GM10248 (cell line): ENCODE results near the gene C10orf105.
A peak's percentile ranks its signal among the peaks of the same experiment; 100 is the strongest.

ENCODE experiments used
- CTCF ChIA-PET: fragments of 300-600 bp; sonication (Branson Sonifier 250); formaldehyde crosslinking; extraction: SDS; loops from one replicate; lab custom pipeline; 2021; ENCODE audit warnings: antibody characterized with exemption; lab: Yijun Ruan, JAX
- POLR2A ChIA-PET: fragments of 350-650 bp; sonication (Branson Sonifier 250); formaldehyde crosslinking; extraction: SDS; loops from one replicate; lab custom pipeline; 2020; ENCODE audit warnings: antibody characterized with exemption; lab: Yijun Ruan, JAX
- DNase-seq: peaks from one replicate; pipeline ENCODE4 v3.0.0; 2012; ENCODE audit errors: extremely low spot score
- TF ChIP-seq, protein P1 (sequence below): IDR thresholded peaks from 2 replicates; pipeline ENCODE4 v1.5.1; 2012; ENCODE audit warnings: mild to moderate bottlenecking, low read depth; ENCODE audit errors: extremely low read depth, missing control alignments, control extremely low read depth

Gene C10orf105

DNA sequence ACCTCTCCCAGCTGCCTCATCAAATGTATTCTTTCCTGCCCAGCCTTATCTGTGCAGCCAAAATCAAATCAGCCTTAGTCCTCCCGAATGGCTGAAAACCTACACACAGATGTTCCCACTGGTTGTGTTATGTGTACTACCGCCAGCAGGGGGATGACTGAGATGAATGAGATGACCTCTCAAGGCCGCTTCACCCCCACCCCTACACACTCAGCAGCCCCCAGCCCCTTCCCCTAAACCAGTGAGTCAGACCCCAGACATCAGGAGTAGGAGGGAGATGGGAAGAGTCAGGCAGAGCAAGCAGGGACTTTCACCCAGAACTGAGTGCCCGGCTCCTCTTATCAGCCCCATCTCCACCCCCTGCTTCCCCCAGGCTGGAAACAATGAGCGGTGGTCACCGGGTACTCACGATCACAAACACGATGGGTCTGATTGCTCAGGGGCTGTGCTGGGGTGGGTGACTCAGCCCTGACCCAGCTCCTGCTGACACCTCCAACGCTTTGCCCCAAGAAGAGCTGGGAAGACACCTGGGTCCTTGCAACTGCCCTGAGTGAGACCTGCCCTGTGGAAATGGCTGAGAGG lies 6.5 kb upstream of the C10orf105 start:
- CTCF ChIA-PET: interaction anchor here (0.8 to 6.1 kb wide), 15 partner anchors 8 to 86 kb away, joined by 3 to 37 read pairs (median 4); partner anchors contain the start of gene VSIR
- TF ChIP-seq, protein P1, sequence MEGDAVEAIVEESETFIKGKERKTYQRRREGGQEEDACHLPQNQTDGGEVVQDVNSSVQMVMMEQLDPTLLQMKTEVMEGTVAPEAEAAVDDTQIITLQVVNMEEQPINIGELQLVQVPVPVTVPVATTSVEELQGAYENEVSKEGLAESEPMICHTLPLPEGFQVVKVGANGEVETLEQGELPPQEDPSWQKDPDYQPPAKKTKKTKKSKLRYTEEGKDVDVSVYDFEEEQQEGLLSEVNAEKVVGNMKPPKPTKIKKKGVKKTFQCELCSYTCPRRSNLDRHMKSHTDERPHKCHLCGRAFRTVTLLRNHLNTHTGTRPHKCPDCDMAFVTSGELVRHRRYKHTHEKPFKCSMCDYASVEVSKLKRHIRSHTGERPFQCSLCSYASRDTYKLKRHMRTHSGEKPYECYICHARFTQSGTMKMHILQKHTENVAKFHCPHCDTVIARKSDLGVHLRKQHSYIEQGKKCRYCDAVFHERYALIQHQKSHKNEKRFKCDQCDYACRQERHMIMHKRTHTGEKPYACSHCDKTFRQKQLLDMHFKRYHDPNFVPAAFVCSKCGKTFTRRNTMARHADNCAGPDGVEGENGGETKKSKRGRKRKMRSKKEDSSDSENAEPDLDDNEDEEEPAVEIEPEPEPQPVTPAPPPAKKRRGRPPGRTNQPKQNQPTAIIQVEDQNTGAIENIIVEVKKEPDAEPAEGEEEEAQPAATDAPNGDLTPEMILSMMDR: peak; percentile 23
- POLR2A ChIA-PET: no interaction called here

GRCh38 chr10:71725249-71725648 lies 5.7 kb upstream of the C10orf105 start:
- CTCF ChIA-PET: interaction anchor here (0.8 to 6.1 kb wide), 11 partner anchors 8 to 87 kb away, joined by 3 to 37 read pairs (median 3); partner anchors contain the start of gene VSIR
- DNase-seq: no peak
- TF ChIP-seq, protein P1: no peak
- POLR2A ChIA-PET: no interaction called here

More for the DNA sequence above, 6.5 kb upstream of the C10orf105 start:
- DNase-seq: peak; percentile 60

- no peak for DNase-seq
- POLR2A ChIA-PET: no interaction called here
- CTCF ChIA-PET: interaction anchor here (1.1 to 2.6 kb wide), 5 partner anchors 11 to 88 kb away, joined by 3 to 12 read pairs (median 3); no protein-coding TSS in a partner anchor
- TF ChIP-seq, protein P1: no peak
Observed at GRCh38 chr10:71724539-71724938, 5.0 kb upstream of the C10orf105 start.

- TF ChIP-seq, protein P1: no peak
- DNase-seq: no peak
- CTCF ChIA-PET: interaction anchor here (1.2 to 5.1 kb wide), 7 partner anchors 8 to 409 kb away, joined by 3 to 23 read pairs (median 3); no protein-coding TSS in a partner anchor
- POLR2A ChIA-PET: no interaction called here
Observed at GRCh38 chr10:71723311-71723710, 3.7 kb upstream of the C10orf105 start.

DNA sequence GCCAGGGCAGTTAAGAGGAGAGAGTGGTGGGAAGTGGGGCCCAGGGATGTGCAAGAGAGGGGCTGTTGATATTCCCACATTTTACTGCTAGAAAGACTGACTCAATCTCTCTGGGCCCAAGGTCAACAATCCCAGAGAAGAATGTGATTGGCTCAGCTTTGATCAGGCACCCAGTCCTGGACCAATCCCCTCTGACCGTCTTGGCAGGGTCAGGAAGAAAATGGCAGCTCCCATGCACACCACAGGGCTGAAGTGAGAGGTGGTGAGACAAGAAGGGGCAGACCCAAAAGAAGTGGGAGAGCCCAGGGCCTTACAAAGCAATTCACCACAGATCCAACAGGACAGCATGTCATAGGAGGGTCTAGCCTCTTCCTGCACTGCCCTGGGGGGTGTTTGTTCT lies 3.3 kb upstream of the C10orf105 start:
- ChIA-PET POLR2A (no interaction called here), CTCF (interaction anchor here (1.2 to 5.1 kb wide), 6 partner anchors 8 to 409 kb away, joined by 3 to 23 read pairs (median 4); no protein-coding TSS in a partner anchor)
- TF ChIP-seq, protein P1: no peak
- no peak for DNase-seq

- no peak for DNase-seq
- ChIA-PET POLR2A (no interaction called here), CTCF (interaction anchor here (0.8 to 5.1 kb wide), 2 partner anchors 10 to 13 kb away, joined by 3 to 23 read pairs; no protein-coding TSS in a partner anchor)
- TF ChIP-seq, protein P1: no peak
Observed at GRCh38 chr10:71721313-71721712, 1.7 kb upstream of the C10orf105 start.
